OCI-LY1 (cell line): ENCODE results near the gene TMEM242.

Experiments used
- H2AFZ ChIP-seq: fragments of 200-600 bp; sonication (generic), shearing (Covaris generic); 2 replicates; pipeline ENCODE4 v1.6.0; 2014; ENCODE audit warnings: antibody characterized with exemption, mild to moderate bottlenecking, low read length
- H3F3A ChIP-seq: fragments of 200-600 bp; sonication (generic), shearing (Covaris generic); 2 replicates; pipeline ENCODE4 v1.6.0; 2014; ENCODE audit warnings: mild to moderate bottlenecking, antibody characterized with exemption, low read length, moderate library complexity; ENCODE audit not compliant: insufficient read depth
- H3K27ac ChIP-seq: fragments of 200-600 bp; sonication (generic); 2 replicates; pipeline ENCODE4 v1.5.1; 2014; ENCODE audit warnings: low read length, mixed run types, mild to moderate bottlenecking, low read depth; ENCODE audit not compliant: poor library complexity, severe bottlenecking
- H3K27me3 ChIP-seq: fragments of 200-600 bp; sonication (generic); 2 replicates; pipeline ENCODE4 v1.6.0; 2014; ENCODE audit warnings: antibody characterized with exemption, mild to moderate bottlenecking, low read length, moderate library complexity; ENCODE audit not compliant: insufficient read depth
- H3K36me3 ChIP-seq: fragments of 200-600 bp; sonication (generic); 2 replicates; pipeline ENCODE4 v1.6.1; 2014; ENCODE audit warnings: mild to moderate bottlenecking, antibody characterized with exemption, low read length, moderate library complexity, mixed read lengths; ENCODE audit not compliant: insufficient read depth
- H3K4me1 ChIP-seq: fragments of 200-600 bp; sonication (generic); 2 replicates; pipeline ENCODE4 v1.5.1; 2014; ENCODE audit warnings: mild to moderate bottlenecking, low read length, moderate library complexity; ENCODE audit not compliant: insufficient read depth, severe bottlenecking
- H3K4me2 ChIP-seq: fragments of 200-600 bp; sonication (generic), shearing (Covaris generic); 2 replicates; pipeline ENCODE4 v1.6.1; 2014; ENCODE audit warnings: low read length
- H3K4me3 ChIP-seq: fragments of 200-600 bp; sonication (generic); 2 replicates; pipeline ENCODE4 v1.5.1; 2014; ENCODE audit warnings: low read length, low read depth, mild to moderate bottlenecking, mixed read lengths; ENCODE audit not compliant: poor library complexity, severe bottlenecking
- H3K79me2 ChIP-seq: fragments of 200-600 bp; shearing (Covaris generic); 2 replicates; pipeline ENCODE4 v1.6.1; 2016; ENCODE audit warnings: mixed run types, low read length, mixed read lengths; ENCODE audit not compliant: insufficient read depth
- H3K9ac ChIP-seq: fragments of 200-600 bp; sonication (generic), shearing (Covaris generic); 2 replicates; pipeline ENCODE4 v1.6.1; 2014; ENCODE audit warnings: mild to moderate bottlenecking, low read length, mixed read lengths
- H3K9me2 ChIP-seq: fragments of 200-600 bp; sonication (generic), shearing (Covaris generic); 2 replicates; pipeline ENCODE4 v1.6.1; 2014; ENCODE audit warnings: low read depth, mild to moderate bottlenecking, low read length, mixed read lengths
- H3K9me3 ChIP-seq: fragments of 200-600 bp; shearing (Covaris generic); 2 replicates; pipeline ENCODE4 v1.6.1; 2014; ENCODE audit warnings: low read length, mixed read lengths
- H4K20me1 ChIP-seq: fragments of 200-600 bp; sonication (generic), shearing (Covaris generic); 2 replicates; pipeline ENCODE4 v1.6.0; 2016; ENCODE audit warnings: mild to moderate bottlenecking, low read length; ENCODE audit not compliant: insufficient read depth
- EZH2 ChIP-seq: fragments of 200-600 bp; sonication (generic), shearing (Covaris generic); IDR thresholded peaks from 2 replicates; pipeline ENCODE4 v1.8.0; 2017; ENCODE audit warnings: borderline replicate concordance, mixed run types, mild to moderate bottlenecking, antibody characterized with exemption, low read length, moderate library complexity, mixed read lengths
- TF ChIP-seq, protein P1 (sequence below): fragments of 200-600 bp; sonication (generic), shearing (Covaris generic); IDR thresholded peaks from 2 replicates; pipeline ENCODE4 v1.5.1; 2017; ENCODE audit warnings: mild to moderate bottlenecking, antibody characterized with exemption, low read length, moderate library complexity, mixed read lengths

TMEM242 gene

DNA sequence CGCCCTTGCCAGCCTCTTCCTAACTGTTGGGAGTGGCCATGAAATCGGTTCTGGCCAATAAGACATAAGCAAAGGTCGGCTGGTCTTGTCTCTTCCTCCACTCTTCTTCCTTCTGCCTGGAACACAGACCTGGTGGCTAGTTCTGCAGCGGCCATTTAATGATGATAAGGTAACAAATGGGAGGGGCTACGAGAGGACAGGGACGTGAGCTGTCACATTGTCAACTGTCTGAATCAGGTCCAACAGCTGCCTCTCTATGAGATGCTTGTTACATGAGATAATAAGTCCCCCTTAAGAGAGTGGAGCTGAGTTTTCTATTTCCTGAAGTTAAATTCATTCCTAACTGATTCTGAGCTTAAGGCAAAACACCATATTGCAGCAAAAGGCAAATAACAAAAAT, 12.5 kb upstream of the TMEM242 start:
- H3K9ac ChIP-seq = no peak overlapping the region
- no peaks in the 10 kb centered on the region for H3F3A ChIP-seq
- TF ChIP-seq EZH2 = no peak
- TF ChIP-seq, protein P1, sequence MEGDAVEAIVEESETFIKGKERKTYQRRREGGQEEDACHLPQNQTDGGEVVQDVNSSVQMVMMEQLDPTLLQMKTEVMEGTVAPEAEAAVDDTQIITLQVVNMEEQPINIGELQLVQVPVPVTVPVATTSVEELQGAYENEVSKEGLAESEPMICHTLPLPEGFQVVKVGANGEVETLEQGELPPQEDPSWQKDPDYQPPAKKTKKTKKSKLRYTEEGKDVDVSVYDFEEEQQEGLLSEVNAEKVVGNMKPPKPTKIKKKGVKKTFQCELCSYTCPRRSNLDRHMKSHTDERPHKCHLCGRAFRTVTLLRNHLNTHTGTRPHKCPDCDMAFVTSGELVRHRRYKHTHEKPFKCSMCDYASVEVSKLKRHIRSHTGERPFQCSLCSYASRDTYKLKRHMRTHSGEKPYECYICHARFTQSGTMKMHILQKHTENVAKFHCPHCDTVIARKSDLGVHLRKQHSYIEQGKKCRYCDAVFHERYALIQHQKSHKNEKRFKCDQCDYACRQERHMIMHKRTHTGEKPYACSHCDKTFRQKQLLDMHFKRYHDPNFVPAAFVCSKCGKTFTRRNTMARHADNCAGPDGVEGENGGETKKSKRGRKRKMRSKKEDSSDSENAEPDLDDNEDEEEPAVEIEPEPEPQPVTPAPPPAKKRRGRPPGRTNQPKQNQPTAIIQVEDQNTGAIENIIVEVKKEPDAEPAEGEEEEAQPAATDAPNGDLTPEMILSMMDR = no peak
- no peaks in the 10 kb centered on the region for H3K79me2 ChIP-seq
- H3K4me3 ChIP-seq = no peak overlapping the region
- H3K27ac ChIP-seq = no peak overlapping the region
- no peaks in the 10 kb centered on the region for H3K36me3 ChIP-seq
- no peaks in the 10 kb centered on the region for H3K9me3 ChIP-seq
- H4K20me1 ChIP-seq = no peaks in the 10 kb centered on the region
- no peak overlapping the region for H2AFZ ChIP-seq
- no peaks in the 10 kb centered on the region for H3K4me1 ChIP-seq
- H3K4me2 ChIP-seq = no peak overlapping the region
- no peaks in the 10 kb centered on the region for H3K9me2 ChIP-seq
- 0 out of 2 replicates have a peak, but pooled peaks cover 7% of the 10 kb centered on the region for H3K27me3 ChIP-seq

DNA sequence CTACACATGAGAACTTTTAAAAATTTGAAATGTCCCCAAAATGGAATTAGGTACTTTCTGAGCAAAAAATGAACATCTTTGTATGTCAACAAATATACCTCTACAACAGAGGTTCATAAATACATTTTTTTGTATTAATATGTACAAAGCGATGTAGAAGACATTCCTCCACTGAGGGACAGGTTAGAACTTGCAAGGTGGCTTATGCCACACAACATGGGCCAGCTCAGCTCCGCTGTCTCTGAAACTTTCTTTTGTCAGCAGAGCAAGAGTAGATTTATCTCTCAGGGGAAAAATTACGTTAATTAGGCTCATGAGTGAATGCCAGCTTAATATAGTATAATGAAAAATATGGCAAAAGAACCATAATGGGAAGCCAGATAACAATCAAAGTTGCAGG, 10.6 kb upstream of the TMEM242 start:
- H3K4me2 ChIP-seq = no peak overlapping the region
- no peaks in the 10 kb centered on the region for H3F3A ChIP-seq
- no peaks in the 10 kb centered on the region for H3K79me2 ChIP-seq
- no peak overlapping the region for H2AFZ ChIP-seq
- no peaks in the 10 kb centered on the region for H4K20me1 ChIP-seq
- H3K9ac ChIP-seq = no peak overlapping the region
- 0 out of 2 replicates have a peak, but pooled peaks cover 7% of the 10 kb centered on the region for H3K27me3 ChIP-seq
- no peaks in the 10 kb centered on the region for H3K9me2 ChIP-seq
- H3K36me3 ChIP-seq = no peaks in the 10 kb centered on the region
- H3K4me1 ChIP-seq = no peaks in the 10 kb centered on the region
- no peaks in the 10 kb centered on the region for H3K9me3 ChIP-seq
- no peak overlapping the region for H3K4me3 ChIP-seq
- TF ChIP-seq EZH2 = no peak
- TF ChIP-seq, protein P1 = no peak
- no peak overlapping the region for H3K27ac ChIP-seq

DNA sequence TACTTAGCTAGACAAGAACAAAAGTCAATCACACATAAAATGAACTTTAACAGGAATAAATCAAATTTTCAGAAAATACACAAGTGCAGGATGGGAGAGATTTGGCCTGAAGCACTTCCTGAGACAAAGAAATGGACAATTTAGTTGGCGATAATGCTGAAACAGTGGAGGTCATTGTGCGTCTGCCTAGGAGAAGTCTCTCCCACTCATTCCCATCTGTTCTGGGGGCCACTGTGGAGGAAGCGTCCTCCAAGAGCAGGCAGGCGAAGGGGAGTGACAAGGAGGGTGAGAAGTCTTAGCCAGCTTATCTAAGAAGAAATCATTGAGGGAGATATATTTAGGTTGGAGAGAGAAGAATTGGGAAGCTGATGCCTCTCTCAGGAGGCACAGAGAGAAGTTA, 10.2 kb upstream of the TMEM242 start:
- Histone ChIP-seq H3K4me3 (no peak overlapping the region), H3K9me2 (no peaks in the 10 kb centered on the region), H3K79me2 (no peaks in the 10 kb centered on the region), H3K4me1 (no peaks in the 10 kb centered on the region), H2AFZ (no peak overlapping the region), H3K9ac (no peak overlapping the region), H3F3A (no peaks in the 10 kb centered on the region), H3K9me3 (no peaks in the 10 kb centered on the region), H3K27ac (no peak overlapping the region), H3K27me3 (0 out of 2 replicates have a peak, but pooled peaks cover 7% of the 10 kb centered on the region), H3K4me2 (no peak overlapping the region), H4K20me1 (no peaks in the 10 kb centered on the region), H3K36me3 (no peaks in the 10 kb centered on the region)
- no peak for TF ChIP-seq EZH2
- TF ChIP-seq, protein P1 = no peak
